Small intestine (tissue), 7 donors: ENCODE results near the gene SPEG. TPM values are rescaled to one million over a fixed set of nuclear protein-coding genes. Genes with fewer than 3 reads are reported as not detected.

Source experiments
- DNase-seq, 2 donors: peaks; one replicate each; pipeline versions ENCODE4 v3.0.0 to v3.0.0-alpha.2; 2013
- FAIRE-seq: peaks from 2 replicates; lab custom pipeline; 2012; peaks lifted over from hg19 to GRCh38; lab: Jason Lieb, UNC
- H3K27ac ChIP-seq, 3 donors: one replicate each; pipeline ENCODE4 v1.5.1; 2013; ENCODE audit warnings: low read length in 2 of 3, mild to moderate bottlenecking in 2 of 3, control low read depth in 1 of 3, inconsistent platforms in 1 of 3, low read depth in 1 of 3, moderate library complexity in 1 of 3
- H3K27me3 ChIP-seq, 3 donors: one replicate each; pipeline ENCODE4 v1.6.1; 2013; ENCODE audit warnings: low read length in 3 of 3, inconsistent platforms in 1 of 3; ENCODE audit not compliant: control insufficient read depth in 3 of 3, insufficient read depth in 3 of 3
- H3K36me3 ChIP-seq, 3 donors: one replicate each; pipeline ENCODE4 v1.6.1; 2013; ENCODE audit warnings: low read length in 3 of 3, inconsistent platforms in 1 of 3, low read depth in 1 of 3, mild to moderate bottlenecking in 1 of 3, moderate library complexity in 1 of 3; ENCODE audit not compliant: control insufficient read depth in 3 of 3, insufficient read depth in 2 of 3
- H3K4me1 ChIP-seq, 3 donors: one replicate each; pipeline ENCODE4 v1.6.1; 2013; ENCODE audit warnings: low read length in 2 of 3, inconsistent platforms in 1 of 3, low read depth in 1 of 3, mild to moderate bottlenecking in 1 of 3, moderate library complexity in 1 of 3; ENCODE audit not compliant: control insufficient read depth in 3 of 3, insufficient read depth in 2 of 3
- H3K4me3 ChIP-seq, 3 donors: one replicate each; pipeline ENCODE4 v1.5.1; 2013; ENCODE audit warnings: low read length in 3 of 3, control low read depth in 1 of 3, inconsistent platforms in 1 of 3, low read depth in 1 of 3, mild to moderate bottlenecking in 1 of 3, moderate library complexity in 1 of 3
- H3K9me3 ChIP-seq, 2 donors: one replicate each; pipeline ENCODE4 v1.6.1; 2013; ENCODE audit warnings: low read depth in 1 of 2, low read length in 1 of 2; ENCODE audit not compliant: control insufficient read depth in 2 of 2, insufficient read depth in 1 of 2
- WGBS, 3 donors: extraction: QIAGEN DNeasy Blood & Tissue Kit; methylation state at CpG; one replicate each; pipeline ENCODE4 v1.1.7; 2013; 5-methylcytosine and 5-hydroxymethylcytosine counted together
- polyA plus RNA-seq, 4 donors: library from polyadenylated mRNA; stranded (reverse) in 3 of 4; unstranded in 1 of 4; fragments of 200-250 nt in 3 of 4; fragments of 120-200 nt in 1 of 4; gene quantifications; one replicate each; pipeline versions ENCODE4 v1.2.1 to v1.2.3, GENCODE V29; 2013
- donor health status: healthy with polysubstance abuse.
- donor health status: control.
- donor health status: control.
- donor health status: Bipolar disorder and iron deficiency.
- donor health status: healthy.

The SPEG gene
- polyA plus RNA-seq, 4 donors: 0.45 to 15.7 (median 5.3) TPM

GRCh38 chr2:219501849-219502248 lies 67.2 kb downstream of the SPEG start:
- no peaks in the 10 kb centered on the region for H3K9me3 ChIP-seq
- peaks cover 0 to 15% (median 0%) of the 10 kb centered on the region in 3 donors for H3K27me3 ChIP-seq
- no peak overlapping the region for H3K4me3 ChIP-seq
- peaks cover 4 to 57% (median 9%) of the 10 kb centered on the region in 3 donors for H3K36me3 ChIP-seq
- no peak for FAIRE-seq
- peaks cover 4 to 41% (median 7%) of the 10 kb centered on the region in 3 donors for H3K4me1 ChIP-seq
- 94 to 99% (median 95%) methylated on average over 14 of the region's 14 CpGs for WGBS, 3 donors
- peak overlapping the region in 1 of 3 donors; percentile 46 for H3K27ac ChIP-seq
- no peak for DNase-seq

DNA sequence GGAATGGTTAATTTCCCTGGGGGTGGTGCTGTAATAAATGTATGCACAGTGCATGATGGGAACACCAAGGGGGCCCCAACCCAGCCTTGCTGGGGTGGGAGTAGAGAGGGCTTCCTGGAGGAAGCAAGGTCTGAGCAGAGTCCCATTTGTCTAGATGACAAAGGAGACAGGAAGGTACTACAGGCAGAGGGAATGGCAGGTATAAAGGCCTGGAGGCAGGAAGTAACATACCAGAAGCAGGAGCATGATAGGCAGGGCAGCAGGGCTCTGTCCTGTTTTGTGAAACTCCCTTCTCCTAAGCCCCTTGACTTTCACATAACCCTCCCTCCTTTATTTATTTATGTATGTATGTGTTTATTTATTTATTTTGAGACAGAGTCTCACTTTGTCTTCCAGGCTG lies 68.0 kb downstream of the SPEG start:
- H3K4me1 ChIP-seq: peaks cover 4 to 33% (median 7%) of the 10 kb centered on the region in 3 donors
- no peak overlapping the region for H3K27ac ChIP-seq
- no peaks in the 10 kb centered on the region for H3K9me3 ChIP-seq
- no peak for FAIRE-seq
- DNase-seq: no peak
- no peak overlapping the region for H3K4me3 ChIP-seq
- peaks cover 4 to 64% (median 9%) of the 10 kb centered on the region in 3 donors for H3K36me3 ChIP-seq
- peaks cover 0 to 7% (median 0%) of the 10 kb centered on the region in 3 donors for H3K27me3 ChIP-seq

GRCh38 chr2:219505585-219505984 lies 70.9 kb downstream of the SPEG start:
- 88 to 89% (median 89%) methylated on average over 9 of the region's 9 CpGs for WGBS, 3 donors
- FAIRE-seq: no peak
- Histone ChIP-seq H3K9me3 (no peaks in the 10 kb centered on the region), H3K4me3 (no peak overlapping the region), H3K27ac (no peak overlapping the region), H3K36me3 (peaks cover 4 to 71% (median 9%) of the 10 kb centered on the region in 3 donors), H3K4me1 (peaks cover 0 to 23% (median 2%) of the 10 kb centered on the region in 3 donors), H3K27me3 (peaks cover 0 to 15% (median 5%) of the 10 kb centered on the region in 3 donors)
- no peak for DNase-seq

GRCh38 chr2:219506153-219506801 lies 71.6 kb downstream of the SPEG start:
- FAIRE-seq (no peak), DNase-seq (no peak)
- Histone ChIP-seq H3K9me3 (peaks cover 0 to 4% of the 10 kb centered on the region in 2 donors), H3K36me3 (peaks cover 4 to 66% (median 9%) of the 10 kb centered on the region in 3 donors), H3K27ac (no peak overlapping the region), H3K4me1 (peaks cover 0 to 20% (median 2%) of the 10 kb centered on the region in 3 donors), H3K4me3 (no peak overlapping the region), H3K27me3 (peaks cover 0 to 22% (median 11%) of the 10 kb centered on the region in 3 donors)
- WGBS, 3 donors: 87 to 88% (median 87%) methylated on average over 23 of the region's 23 CpGs

- Histone ChIP-seq H3K27ac (no peak overlapping the region), H3K36me3 (peaks cover 4 to 59% (median 9%) of the 10 kb centered on the region in 3 donors), H3K4me3 (no peak overlapping the region), H3K4me1 (peaks cover 0 to 14% (median 2%) of the 10 kb centered on the region in 3 donors), H3K27me3 (peaks cover 0 to 27% (median 13%) of the 10 kb centered on the region in 3 donors), H3K9me3 (peaks cover 0 to 6% of the 10 kb centered on the region in 2 donors)
- 80 to 86% (median 80%) methylated on average over 14 to 17 of the region's 17 CpGs for WGBS, 3 donors
- DNase-seq (no peak), FAIRE-seq (no peak)
Observed at GRCh38 chr2:219506802-219507526, 72.3 kb downstream of the SPEG start.

- peaks cover 0 to 6% of the 10 kb centered on the region in 2 donors for H3K9me3 ChIP-seq
- 54 to 63% (median 55%) methylated on average over 8 of the region's 8 CpGs for WGBS, 3 donors
- H3K27me3 ChIP-seq: peaks cover 0 to 36% (median 17%) of the 10 kb centered on the region in 3 donors
- DNase-seq (no peak), FAIRE-seq (no peak)
- H3K27ac ChIP-seq: peak overlapping the region in 1 of 3 donors; percentile 17
- peaks cover 4 to 52% (median 9%) of the 10 kb centered on the region in 3 donors for H3K36me3 ChIP-seq
- H3K4me1 ChIP-seq: peaks cover 0 to 19% (median 2%) of the 10 kb centered on the region in 3 donors
- no peak overlapping the region for H3K4me3 ChIP-seq
Observed at GRCh38 chr2:219507581-219508443, 73.2 kb downstream of the SPEG start.

DNA sequence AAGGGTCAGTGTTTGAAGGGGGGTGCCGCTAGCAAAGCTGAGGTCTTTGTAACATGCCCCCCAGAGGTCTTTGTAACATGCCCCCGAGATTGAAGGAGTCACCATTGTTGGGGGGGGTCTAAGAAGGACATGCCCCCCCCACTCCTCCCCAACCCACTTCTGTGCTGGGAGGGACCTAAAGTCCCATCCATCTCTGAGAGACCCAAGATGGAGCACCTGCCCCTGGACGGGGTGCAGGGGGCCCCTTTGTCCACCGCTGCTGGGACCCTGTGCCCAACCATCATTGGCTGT lies 73.7 kb downstream of the SPEG start:
- Histone ChIP-seq H3K4me3 (no peak overlapping the region), H3K27ac (no peak overlapping the region), H3K36me3 (peaks cover 4 to 48% (median 9%) of the 10 kb centered on the region in 3 donors), H3K4me1 (peaks cover 0 to 20% (median 2%) of the 10 kb centered on the region in 3 donors), H3K27me3 (peaks cover 2 to 42% (median 20%) of the 10 kb centered on the region in 3 donors), H3K9me3 (peaks cover 0 to 6% of the 10 kb centered on the region in 2 donors)
- FAIRE-seq (no peak), DNase-seq (no peak)
- WGBS, 3 donors: 62 to 73% (median 67%) methylated on average over 4 of the region's 4 CpGs
